ENCODE data around the gene UBE2G2.

DNA sequence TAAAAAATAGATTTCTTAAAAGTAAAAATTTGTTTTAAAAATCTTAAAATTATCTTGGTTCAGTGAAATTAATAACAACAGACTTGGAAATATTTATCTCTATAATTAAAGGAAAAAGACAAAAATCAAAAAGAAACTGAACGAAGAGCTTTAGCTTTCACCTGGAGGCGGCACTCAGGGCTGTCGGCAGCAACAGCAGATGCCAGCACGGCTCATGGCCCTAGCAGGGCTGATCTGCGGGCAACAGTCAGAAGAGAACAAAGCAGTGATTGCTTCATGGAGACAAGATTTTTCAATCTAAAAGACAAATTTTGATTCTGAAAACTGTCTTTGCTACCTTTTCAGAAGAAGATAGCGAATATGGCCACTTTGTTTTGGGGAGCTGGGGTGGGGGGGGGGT is 22.6 kb downstream of the UBE2G2 start:
- TF ChIP-seq, protein P1, sequence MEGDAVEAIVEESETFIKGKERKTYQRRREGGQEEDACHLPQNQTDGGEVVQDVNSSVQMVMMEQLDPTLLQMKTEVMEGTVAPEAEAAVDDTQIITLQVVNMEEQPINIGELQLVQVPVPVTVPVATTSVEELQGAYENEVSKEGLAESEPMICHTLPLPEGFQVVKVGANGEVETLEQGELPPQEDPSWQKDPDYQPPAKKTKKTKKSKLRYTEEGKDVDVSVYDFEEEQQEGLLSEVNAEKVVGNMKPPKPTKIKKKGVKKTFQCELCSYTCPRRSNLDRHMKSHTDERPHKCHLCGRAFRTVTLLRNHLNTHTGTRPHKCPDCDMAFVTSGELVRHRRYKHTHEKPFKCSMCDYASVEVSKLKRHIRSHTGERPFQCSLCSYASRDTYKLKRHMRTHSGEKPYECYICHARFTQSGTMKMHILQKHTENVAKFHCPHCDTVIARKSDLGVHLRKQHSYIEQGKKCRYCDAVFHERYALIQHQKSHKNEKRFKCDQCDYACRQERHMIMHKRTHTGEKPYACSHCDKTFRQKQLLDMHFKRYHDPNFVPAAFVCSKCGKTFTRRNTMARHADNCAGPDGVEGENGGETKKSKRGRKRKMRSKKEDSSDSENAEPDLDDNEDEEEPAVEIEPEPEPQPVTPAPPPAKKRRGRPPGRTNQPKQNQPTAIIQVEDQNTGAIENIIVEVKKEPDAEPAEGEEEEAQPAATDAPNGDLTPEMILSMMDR (conservative IDR thresholded peaks at IDR 0.05), result no peak
- no peak for TF ChIP-seq ZFX (IDR thresholded peaks at IDR 0.05)
